ENCODE measurements around the gene CAB39.

DNA sequence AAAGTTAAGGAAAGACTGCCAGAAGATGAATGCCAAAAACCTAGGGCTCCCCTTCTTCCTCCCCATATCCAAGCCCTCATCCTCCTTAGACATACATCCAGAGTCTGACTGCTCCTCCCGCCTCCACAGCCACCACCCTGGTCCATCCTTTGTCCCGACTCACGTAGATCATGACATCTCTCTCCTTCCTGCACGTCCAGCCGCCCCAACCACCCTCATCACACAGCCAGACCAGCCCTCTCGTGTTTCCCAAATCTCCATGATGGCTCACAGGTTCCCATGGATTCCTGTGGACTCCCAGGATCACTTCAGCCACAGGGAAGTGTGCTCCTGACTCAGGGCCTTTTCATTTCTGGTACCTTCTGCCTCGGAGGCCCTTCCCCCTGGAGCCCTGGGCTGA is 47.8 kb upstream of the CAB39 start:
- TF ChIP-seq CTCF (conservative IDR thresholded peaks at IDR 0.05 in 1 of 2, IDR thresholded peaks at IDR 0.05 in 1 of 2; ENCODE audit: low read depth in 1 of 2, low read length in 2 of 2) (no peak), EZH2 (IDR thresholded peaks at IDR 0.05; ENCODE audit: low read length, missing control alignments) (no peak)

Measured in fibroblast of lung (primary cell).